HAP-1 (cell line): ENCODE data around the gene EEA1.
"Not testable (repeated sequence)": the region's sequence is repeated elsewhere in the genome, so short reads cannot be mapped to it uniquely, and the experiment has no call there.

ENCODE experiments used
- DNase-seq, 2 experiments: peaks; one replicate each; pipeline ENCODE4 v3.0.0-alpha.2; 2016 to 2020; ENCODE audit warnings: low spot score in 2 of 2
- H3K27me3 ChIP-seq: fragments of 250-450 bp; sonication (Bioruptor Pico); 2 replicates; pipeline ENCODE4 v1.5.1; 2020; ENCODE audit warnings: low read depth, mild to moderate bottlenecking, moderate library complexity
- H3K36me3 ChIP-seq: fragments of 250-450 bp; sonication (Bioruptor Pico); replicated peaks from 2 replicates; pipeline ENCODE4 v1.5.1; 2020; ENCODE audit warnings: mild to moderate bottlenecking
- H3K4me1 ChIP-seq: fragments of 250-450 bp; sonication (Bioruptor Pico); 2 replicates; pipeline ENCODE4 v1.5.1; 2020; ENCODE audit warnings: mild to moderate bottlenecking
- H3K4me3 ChIP-seq: fragments of 250-450 bp; sonication (Bioruptor Pico); 2 replicates; pipeline ENCODE4 v1.5.1; 2020; ENCODE audit warnings: mild to moderate bottlenecking, moderate library complexity
- H3K9me3 ChIP-seq: fragments of 250-450 bp; sonication (Bioruptor Pico); 2 replicates; pipeline ENCODE4 v1.5.1; 2020; ENCODE audit warnings: mild to moderate bottlenecking, moderate library complexity
- in situ Hi-C: fragments of 300-500 bp; cut with MboI; formaldehyde crosslinking; loops from 3 replicates; pipeline ENCODE4 v1.14.3; 2020; ENCODE audit warnings: low sequenced_read_pairs, inconsistent platforms, mixed read lengths

The EEA1 gene

GRCh38 chr12:92802906-92803305 lies 126.2 kb downstream of the EEA1 start:
- no peaks in the 10 kb centered on the region for H3K9me3 ChIP-seq
- no peaks in the 10 kb centered on the region for H3K4me1 ChIP-seq
- in situ Hi-C loops, result no loop called here
- H3K27me3 ChIP-seq, result no peaks in the 10 kb centered on the region
- H3K4me3 ChIP-seq, result no peak overlapping the region
- DNase-seq, result no peak
- H3K36me3 ChIP-seq, result peaks cover 18% of the 10 kb centered on the region

GRCh38 chr12:92796650-92797049 lies 132.4 kb downstream of the EEA1 start:
- no peaks in the 10 kb centered on the region for H3K9me3 ChIP-seq
- no peaks in the 10 kb centered on the region for H3K27me3 ChIP-seq
- no peaks in the 10 kb centered on the region for H3K4me1 ChIP-seq
- DNase-seq, result no peak
- no peak overlapping the region for H3K4me3 ChIP-seq
- H3K36me3 ChIP-seq, result peaks cover 18% of the 10 kb centered on the region
- in situ Hi-C loops, result loop anchor here (25.0 kb wide), 3 partner anchors 191 to 1316 kb away; no protein-coding TSS in a partner anchor

- DNase-seq, result no peak
- H3K9me3 ChIP-seq, result no peaks in the 10 kb centered on the region
- no peaks in the 10 kb centered on the region for H3K27me3 ChIP-seq
- no peak overlapping the region for H3K4me3 ChIP-seq
- in situ Hi-C loops, result loop anchor here (25.0 kb wide), 3 partner anchors 192 to 1317 kb away; no protein-coding TSS in a partner anchor
- H3K4me1 ChIP-seq, result no peaks in the 10 kb centered on the region
- peaks cover 11% of the 10 kb centered on the region for H3K36me3 ChIP-seq
Measured at GRCh38 chr12:92794814-92795213, 134.3 kb downstream of the EEA1 start.

- not testable (repeated sequence) for H3K4me3 ChIP-seq, H3K27me3 ChIP-seq, H3K9me3 ChIP-seq, DNase-seq, H3K4me1 ChIP-seq
- in situ Hi-C loops, result loop anchor here (25.0 kb wide), 3 partner anchors 193 to 1318 kb away; no protein-coding TSS in a partner anchor
- H3K36me3 ChIP-seq, result peaks cover 11% of the 10 kb centered on the region
Measured at GRCh38 chr12:92794356-92794755, 134.7 kb downstream of the EEA1 start.

- in situ Hi-C loops, result loop anchor here (25.0 kb wide), 3 partner anchors 201 to 1326 kb away; no protein-coding TSS in a partner anchor
- DNase-seq, result no peak
- H3K9me3 ChIP-seq, result no peaks in the 10 kb centered on the region
- no peak overlapping the region for H3K4me3 ChIP-seq
- no peaks in the 10 kb centered on the region for H3K4me1 ChIP-seq
- no peaks in the 10 kb centered on the region for H3K36me3 ChIP-seq
- H3K27me3 ChIP-seq, result no peaks in the 10 kb centered on the region
Measured at GRCh38 chr12:92786045-92786444, 143.1 kb downstream of the EEA1 start.

GRCh38 chr12:92785563-92785950 lies 143.5 kb downstream of the EEA1 start:
- no peaks in the 10 kb centered on the region for H3K36me3 ChIP-seq
- no peaks in the 10 kb centered on the region for H3K4me1 ChIP-seq
- no peak overlapping the region for H3K4me3 ChIP-seq
- no peaks in the 10 kb centered on the region for H3K9me3 ChIP-seq
- in situ Hi-C loops, result loop anchor here (25.0 kb wide), 3 partner anchors 202 to 1327 kb away; no protein-coding TSS in a partner anchor
- no peaks in the 10 kb centered on the region for H3K27me3 ChIP-seq
- no peak for DNase-seq

- Histone ChIP-seq H3K27me3 (no peaks in the 10 kb centered on the region), H3K4me1 (no peaks in the 10 kb centered on the region), H3K4me3 (no peak overlapping the region), H3K36me3 (no peaks in the 10 kb centered on the region), H3K9me3 (no peaks in the 10 kb centered on the region)
- DNase-seq, result peak; percentile 39 to 84
- in situ Hi-C loops, result loop anchor here (25.0 kb wide), 3 partner anchors 202 to 1327 kb away; no protein-coding TSS in a partner anchor
Measured at GRCh38 chr12:92784797-92785562, 144.1 kb downstream of the EEA1 start.

- H3K4me1 ChIP-seq, result no peaks in the 10 kb centered on the region
Measured at GRCh38 chr12:92784356-92784755, 144.7 kb downstream of the EEA1 start.

GRCh38 chr12:92779902-92780301 lies 149.2 kb downstream of the EEA1 start:
- H3K4me1 ChIP-seq, result no peaks in the 10 kb centered on the region
- H3K9me3 ChIP-seq, result no peaks in the 10 kb centered on the region
- in situ Hi-C loops, result loop anchor here (25.0 kb wide), 3 partner anchors 207 to 1332 kb away; no protein-coding TSS in a partner anchor
- no peak for DNase-seq
- H3K36me3 ChIP-seq, result 0 out of 2 replicates have a peak, but pooled peaks cover 7% of the 10 kb centered on the region
- no peaks in the 10 kb centered on the region for H3K27me3 ChIP-seq
- H3K4me3 ChIP-seq, result no peak overlapping the region

More at GRCh38 chr12:92784356-92784755, 144.7 kb downstream of the EEA1 start:
- no peaks in the 10 kb centered on the region for H3K9me3 ChIP-seq
- H3K36me3 ChIP-seq, result no peaks in the 10 kb centered on the region
- DNase-seq, result no peak
- H3K27me3 ChIP-seq, result no peaks in the 10 kb centered on the region
- in situ Hi-C loops, result loop anchor here (25.0 kb wide), 3 partner anchors 203 to 1328 kb away; no protein-coding TSS in a partner anchor
- H3K4me3 ChIP-seq, result no peak overlapping the region

- Histone ChIP-seq H3K27me3 (no peaks in the 10 kb centered on the region), H3K4me1 (no peaks in the 10 kb centered on the region), H3K4me3 (no peak overlapping the region), H3K9me3 (no peaks in the 10 kb centered on the region), H3K36me3 (0 out of 2 replicates have a peak, but pooled peaks cover 7% of the 10 kb centered on the region)
- in situ Hi-C loops, result loop anchor here (25.0 kb wide), 3 partner anchors 209 to 1334 kb away; no protein-coding TSS in a partner anchor
- DNase-seq, result no peak
Measured at GRCh38 chr12:92778525-92778924, 150.6 kb downstream of the EEA1 start.

GRCh38 chr12:92775416-92775815 lies 153.7 kb downstream of the EEA1 start:
- no peak for DNase-seq
- H3K9me3 ChIP-seq, result no peaks in the 10 kb centered on the region
- no peaks in the 10 kb centered on the region for H3K27me3 ChIP-seq
- no peak overlapping the region for H3K4me3 ChIP-seq
- in situ Hi-C loops, result loop anchor here (25.0 kb wide), 3 partner anchors 212 to 1337 kb away; no protein-coding TSS in a partner anchor
- H3K36me3 ChIP-seq, result 0 out of 2 replicates have a peak, but pooled peaks cover 7% of the 10 kb centered on the region
- H3K4me1 ChIP-seq, result peaks cover 6% of the 10 kb centered on the region

GRCh38 chr12:92771001-92771400 lies 158.1 kb downstream of the EEA1 start:
- no peaks in the 10 kb centered on the region for H3K27me3 ChIP-seq
- no peak for DNase-seq
- peaks cover 6% of the 10 kb centered on the region for H3K4me1 ChIP-seq
- in situ Hi-C loops, result no loop called here
- no peak overlapping the region for H3K4me3 ChIP-seq
- H3K36me3 ChIP-seq, result 0 out of 2 replicates have a peak, but pooled peaks cover 2% of the 10 kb centered on the region
- H3K9me3 ChIP-seq, result no peaks in the 10 kb centered on the region

GRCh38 chr12:92769124-92769901 lies 159.8 kb downstream of the EEA1 start:
- DNase-seq, result no peak
- Histone ChIP-seq H3K4me3 (no peak overlapping the region), H3K27me3 (no peaks in the 10 kb centered on the region), H3K4me1 (peaks cover 6% of the 10 kb centered on the region), H3K9me3 (no peaks in the 10 kb centered on the region), H3K36me3 (no peaks in the 10 kb centered on the region)
- in situ Hi-C loops, result no loop called here
